HG03460 (cell line): ENCODE results near the gene SLC18A3.

Experiments
- ATAC-seq: cut with Tn5 transposase; IDR thresholded peaks from one replicate; pipeline ENCODE4 v1.9.1; 2021; ENCODE audit not compliant: unreplicated experiment

SLC18A3 gene

DNA sequence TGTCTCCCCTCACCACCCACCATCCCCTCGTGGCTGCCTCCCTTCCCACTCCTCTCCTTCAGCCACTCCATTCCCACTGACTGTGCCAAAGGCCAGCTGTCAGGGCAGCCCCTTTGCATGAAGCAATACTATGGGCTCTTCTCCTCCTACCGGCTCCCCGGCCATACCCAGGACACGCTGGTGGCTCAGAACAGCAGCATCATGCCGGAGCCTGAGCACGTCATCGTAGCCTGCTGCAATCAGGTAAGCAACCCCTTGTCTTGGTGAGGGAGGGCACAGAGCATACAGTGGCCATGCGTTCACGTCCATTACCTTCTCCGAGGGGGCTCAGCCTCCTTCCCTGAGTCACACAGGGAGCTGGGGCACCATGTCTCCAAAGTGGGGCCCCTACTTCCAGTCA, 15.3 kb downstream of the SLC18A3 start:
- ATAC-seq = no peak

DNA sequence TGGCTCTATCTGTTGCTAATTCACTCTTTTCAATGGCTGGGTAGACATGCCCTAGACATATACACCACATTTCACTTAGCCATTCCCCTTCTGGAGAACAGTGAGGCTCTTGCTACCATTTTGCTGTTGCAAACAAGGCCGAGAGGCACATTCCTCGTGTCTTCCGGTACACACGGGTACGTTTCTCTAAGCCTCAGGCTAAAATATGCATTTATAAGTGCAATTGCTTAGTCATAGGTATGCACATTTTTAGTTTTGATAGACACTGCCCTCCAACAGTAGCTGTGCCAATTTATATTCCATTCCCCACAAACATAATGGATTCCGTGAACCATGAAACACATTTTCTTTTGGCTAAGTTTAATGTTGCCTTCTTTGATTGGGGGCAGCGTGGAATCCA, 16.9 kb downstream of the SLC18A3 start:
- ATAC-seq = no peak

DNA sequence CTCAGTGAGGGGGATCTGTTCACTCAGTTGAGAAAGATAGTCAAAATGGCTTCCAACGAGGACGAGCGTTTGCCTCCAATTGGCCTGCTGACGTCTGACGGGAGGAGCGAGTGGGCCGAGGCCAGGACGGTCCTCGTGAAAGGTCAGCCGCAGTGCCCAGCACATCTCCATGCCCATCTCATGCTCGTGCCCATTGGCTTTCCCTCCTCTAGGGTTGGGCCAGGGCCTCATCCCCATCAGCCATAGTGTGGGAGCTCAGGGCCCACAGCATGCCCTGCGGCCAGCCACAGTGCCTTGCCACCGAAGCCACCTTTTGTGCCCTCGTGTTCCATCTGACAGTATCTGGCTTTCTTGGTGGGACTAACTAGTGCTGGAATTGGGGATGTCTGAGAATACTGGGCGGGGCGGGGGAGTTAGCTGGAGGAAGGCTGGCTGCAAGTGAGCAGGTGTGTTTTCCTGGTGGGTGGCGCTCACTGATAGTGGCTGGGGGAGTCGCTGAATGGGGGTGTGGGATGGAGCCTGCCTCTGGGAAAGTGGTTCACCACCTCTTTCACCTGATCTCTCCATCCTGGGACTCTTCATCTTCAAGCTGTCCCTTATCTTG, 17.6 kb downstream of the SLC18A3 start:
- ATAC-seq = no peak

DNA sequence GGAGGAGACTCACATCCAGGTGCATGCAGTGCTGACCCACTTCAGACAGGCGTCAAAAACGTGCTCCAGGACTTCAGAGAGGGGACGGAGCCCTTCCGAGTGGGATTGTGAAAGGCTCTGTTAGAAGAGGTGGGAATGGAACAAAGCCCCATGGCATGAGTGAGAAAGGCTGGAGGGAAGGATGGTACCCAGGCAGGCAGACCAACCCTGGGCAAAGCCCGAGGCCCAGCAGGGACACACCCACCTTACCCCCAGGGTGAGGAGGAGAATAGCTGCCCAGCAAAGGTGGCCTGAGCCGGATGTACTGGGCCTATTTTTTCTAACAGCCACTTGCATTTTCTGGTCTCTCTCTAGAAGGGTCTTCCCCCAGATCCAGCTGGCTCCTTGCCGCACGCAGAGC, 18.5 kb downstream of the SLC18A3 start:
- ATAC-seq = no peak

DNA sequence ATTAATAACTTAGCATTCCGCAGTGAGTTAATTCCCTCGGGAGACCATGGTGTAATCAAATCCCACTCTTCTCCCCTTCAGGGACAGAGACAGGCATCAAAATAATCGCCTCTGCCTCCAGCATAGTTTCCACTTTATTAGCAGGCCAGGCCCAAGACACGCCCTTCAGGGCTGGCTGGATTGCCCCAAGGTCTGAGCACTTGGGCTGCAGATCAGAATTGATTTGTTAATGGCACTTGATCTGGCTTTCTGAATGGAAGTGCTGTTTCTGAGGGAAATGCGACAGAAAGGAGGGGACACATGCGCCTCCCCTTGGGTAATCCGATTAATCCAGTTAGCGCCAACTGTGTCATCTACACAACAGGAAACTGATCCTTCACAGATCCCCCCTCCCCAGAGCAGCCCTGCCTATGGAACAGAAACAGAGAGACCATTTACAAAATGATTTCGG, 19.3 kb downstream of the SLC18A3 start:
- no peak for ATAC-seq

DNA sequence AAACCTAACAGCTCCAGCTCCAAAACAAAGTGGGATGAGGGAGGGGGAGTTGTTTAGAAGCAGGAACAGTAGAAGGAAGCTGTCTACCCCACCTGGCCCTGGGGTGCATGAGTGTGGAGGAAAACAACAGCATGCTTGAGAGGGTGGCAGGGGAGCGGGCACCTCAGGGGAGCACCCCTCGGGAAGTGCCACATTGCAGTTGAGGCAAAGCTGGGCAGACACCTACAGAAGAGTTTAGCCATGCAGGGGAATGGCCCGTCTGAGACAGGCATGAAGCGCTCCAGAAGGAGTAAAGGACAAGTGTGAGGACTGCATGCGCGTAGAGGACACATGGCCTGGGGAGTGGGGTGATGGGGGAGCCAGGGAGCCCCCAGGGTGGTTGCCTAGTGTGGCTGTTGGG, 21.9 kb downstream of the SLC18A3 start:
- no peak for ATAC-seq

DNA sequence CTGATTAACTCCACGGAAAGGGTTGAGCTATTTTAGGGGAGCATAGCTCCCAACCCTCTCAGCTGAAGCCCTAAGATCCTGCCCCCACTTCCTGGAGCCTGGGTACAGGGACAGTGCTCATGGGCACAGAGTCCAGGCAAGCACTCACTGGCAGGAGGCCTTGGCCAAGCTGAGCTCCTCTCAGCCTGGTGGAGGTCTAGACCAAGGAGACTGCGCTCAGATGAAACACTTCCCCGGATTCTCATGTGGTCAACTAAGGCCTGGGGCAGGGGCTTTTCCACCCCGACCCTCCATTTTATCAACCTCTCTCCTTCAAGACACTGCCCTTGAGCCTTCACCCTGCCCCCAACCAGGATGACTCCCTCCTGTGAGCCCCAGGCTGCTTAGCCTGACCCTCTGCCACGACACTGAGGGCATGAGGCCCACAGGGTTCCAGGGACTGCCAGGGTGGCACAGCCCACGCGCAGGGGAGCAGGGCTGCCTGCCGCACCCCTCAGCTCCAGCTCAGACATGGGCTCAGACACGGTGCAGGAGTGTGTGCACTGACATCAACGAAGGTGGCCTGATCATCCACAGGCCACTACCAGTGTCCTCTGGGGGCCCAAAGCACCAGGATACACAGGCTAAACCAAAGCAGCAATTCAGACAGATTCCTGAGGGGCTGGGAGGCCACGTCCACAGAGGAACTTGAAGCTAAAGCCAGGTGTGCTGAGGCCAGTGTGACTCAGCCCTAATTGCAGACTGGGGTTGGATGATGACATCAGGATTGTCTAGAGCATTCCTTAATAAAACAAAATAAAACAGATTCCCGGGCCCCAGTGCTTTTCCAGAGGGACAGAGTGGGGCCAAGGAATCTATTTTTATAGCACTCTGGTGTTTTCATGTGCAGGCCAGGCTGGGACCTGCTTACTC, 22.6 kb downstream of the SLC18A3 start:
- ATAC-seq = no peak

DNA sequence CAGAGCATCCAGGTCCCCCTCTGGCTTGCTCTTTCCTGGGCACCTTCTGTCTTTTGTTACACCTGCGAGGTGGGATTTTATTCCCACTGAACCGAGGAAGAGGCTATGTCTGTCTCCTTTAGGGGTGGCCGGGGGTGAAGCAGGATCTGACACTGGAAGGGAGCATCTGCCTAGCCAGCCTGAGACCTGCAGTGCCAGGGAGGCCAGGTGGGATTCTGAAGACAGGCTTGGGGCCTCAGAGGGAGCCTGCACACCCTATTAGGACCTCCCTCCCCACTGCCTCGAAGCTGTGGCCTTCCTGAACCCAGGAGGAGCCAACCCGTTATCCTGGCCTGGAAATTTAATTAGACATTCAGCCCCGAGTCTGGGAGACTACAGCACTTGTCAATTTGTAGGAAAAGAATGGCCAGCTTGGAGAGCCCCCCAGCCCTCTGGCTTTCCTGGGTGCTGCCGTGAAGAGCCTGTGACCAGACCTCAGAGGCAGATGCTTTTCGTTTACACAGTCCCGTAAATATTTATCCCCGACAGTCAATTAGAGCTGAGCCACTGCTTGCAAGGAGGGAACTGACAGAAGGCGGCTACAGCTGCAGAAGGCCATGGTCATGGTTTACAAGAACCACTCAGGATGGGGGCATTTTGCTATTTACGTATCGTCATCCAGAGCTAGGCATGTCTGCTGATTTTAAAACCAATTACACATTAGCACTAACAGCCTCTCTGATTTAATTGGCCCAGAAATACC, 23.4 kb downstream of the SLC18A3 start:
- ATAC-seq = no peak

DNA sequence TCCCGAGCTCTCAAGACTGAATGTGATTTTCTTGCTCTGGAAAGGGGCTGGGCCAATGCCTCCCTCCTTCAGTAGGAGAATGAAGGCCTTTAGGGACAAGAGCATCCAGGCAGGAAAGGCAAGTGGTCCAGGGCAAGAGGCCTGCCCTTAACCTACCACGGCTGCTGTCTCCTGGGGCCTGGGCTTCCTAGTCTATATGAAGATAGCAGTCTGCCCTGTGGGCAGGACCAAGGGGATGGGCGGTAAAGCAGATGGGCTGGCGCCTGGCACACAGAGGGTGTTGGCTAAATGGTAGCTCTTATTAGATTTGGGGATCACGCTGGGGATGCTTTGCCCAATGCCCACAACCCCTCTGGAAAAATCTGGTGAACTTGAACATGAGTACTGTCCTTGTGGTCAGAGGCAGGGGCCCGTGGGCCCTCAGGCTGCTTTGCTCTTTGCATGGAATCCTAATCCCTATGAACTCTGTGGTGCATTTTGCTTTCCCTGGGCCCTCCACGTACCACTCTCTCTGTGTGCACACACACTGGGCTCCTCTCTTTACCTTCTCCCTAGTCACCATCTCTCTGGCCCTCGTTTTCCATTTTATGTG, 24.1 kb downstream of the SLC18A3 start:
- no peak for ATAC-seq

DNA sequence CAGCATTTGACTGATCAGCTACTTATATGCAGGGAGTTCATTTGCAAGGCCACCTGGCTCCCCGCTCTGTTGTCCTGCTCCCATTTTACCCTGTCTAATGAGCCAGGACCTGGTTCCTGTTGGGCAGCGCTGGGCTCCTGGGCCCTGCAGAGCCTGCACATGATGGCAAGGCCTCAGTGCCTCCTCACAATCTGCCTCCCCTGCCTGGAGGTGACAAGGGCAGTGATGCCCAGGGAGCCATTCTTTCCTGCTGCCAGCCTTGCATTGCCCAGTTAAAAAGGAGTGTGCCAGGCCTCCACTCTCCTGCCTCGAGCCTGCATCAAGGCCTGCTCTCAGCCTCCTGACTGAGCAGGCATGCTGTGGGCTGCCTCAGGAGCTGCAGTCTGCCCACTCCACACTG, 32.2 kb downstream of the SLC18A3 start:
- ATAC-seq = no peak

DNA sequence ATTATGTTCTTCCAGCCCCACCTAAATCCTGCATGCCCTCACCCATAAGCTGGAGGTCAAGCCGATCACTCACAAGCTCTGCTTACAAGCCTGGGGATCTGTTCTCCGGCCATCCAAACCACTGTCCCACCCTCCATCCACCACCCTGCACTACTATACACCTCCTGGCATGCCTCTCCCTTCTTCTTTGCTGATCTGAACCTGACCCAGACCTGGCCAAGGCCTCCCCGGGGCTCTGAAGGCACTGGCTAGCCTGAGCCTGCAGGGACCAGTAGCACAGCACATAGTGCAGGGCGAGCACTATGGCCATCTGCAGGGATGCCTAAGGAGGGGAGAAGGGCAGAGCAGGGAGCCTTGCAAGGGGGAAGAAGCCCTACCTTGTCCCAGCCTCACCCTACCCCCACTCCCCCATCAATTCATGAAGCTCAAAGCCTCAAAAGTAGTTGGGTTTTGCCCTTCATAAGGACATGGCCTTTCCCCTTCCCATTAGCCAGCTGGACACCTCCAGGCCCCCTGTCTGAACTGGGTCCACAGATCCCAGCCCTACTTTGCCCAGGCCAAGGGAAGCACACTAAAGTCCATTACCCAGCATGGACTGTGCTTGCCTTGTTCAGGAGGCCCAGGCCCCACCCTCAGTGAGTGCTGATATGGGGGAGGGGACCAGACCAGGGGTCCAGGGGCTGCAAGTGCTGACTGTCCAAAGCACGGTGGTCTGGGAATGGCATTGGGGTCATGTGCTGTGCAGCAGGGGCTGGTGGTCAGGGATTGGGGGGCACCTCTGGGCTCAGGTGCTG, 33.3 kb downstream of the SLC18A3 start:
- ATAC-seq = no peak

DNA sequence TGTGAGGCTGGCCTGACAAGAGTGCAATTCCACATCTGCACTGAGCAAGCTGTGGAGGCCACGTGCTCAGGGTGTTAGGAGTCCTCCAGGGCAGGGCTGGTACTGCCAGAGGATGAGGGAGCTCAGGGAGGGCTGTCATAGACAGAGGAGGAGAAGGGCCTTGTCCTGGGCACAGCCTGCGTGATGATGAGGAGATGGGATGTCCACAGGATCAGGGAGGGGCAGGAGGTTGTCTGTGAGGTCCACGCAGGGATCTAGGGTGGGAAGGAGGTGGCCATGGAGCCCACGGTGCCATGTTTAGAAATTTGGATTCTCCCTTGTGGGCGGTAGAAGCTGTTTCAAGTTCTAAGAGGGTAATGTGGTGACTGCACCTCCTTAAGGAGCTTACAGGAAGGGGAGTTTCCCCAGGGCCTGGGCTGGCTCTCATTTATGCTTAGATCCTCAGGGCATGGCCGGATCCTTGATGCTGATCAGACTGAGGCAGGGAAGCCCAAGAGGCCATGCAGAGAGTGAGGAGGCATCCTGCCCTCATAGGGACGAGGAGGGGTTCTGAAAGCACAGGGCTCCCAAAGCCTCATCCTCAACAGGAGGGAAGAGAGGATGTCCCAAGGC, 34.0 kb downstream of the SLC18A3 start:
- no peak for ATAC-seq

DNA sequence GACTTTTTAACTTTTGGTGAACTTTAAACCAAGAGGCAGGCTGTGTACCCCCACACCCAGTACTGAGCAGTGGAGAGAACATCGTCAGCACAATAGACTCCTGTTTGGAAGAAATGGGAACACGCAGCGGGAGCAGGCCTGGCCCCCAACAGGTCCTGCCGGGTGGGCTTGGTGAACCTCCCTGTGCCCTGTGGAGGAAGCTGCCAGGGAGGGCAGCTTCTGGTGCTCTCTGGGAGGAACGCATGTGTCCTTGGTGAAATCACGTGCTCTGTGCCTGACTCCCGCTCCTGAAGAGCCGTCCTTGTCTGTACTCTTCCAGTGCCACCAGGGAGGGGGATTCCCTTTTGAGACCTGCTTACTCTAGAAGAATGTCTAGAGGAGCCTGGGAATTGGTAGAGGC, 35.3 kb downstream of the SLC18A3 start:
- ATAC-seq = no peak

DNA sequence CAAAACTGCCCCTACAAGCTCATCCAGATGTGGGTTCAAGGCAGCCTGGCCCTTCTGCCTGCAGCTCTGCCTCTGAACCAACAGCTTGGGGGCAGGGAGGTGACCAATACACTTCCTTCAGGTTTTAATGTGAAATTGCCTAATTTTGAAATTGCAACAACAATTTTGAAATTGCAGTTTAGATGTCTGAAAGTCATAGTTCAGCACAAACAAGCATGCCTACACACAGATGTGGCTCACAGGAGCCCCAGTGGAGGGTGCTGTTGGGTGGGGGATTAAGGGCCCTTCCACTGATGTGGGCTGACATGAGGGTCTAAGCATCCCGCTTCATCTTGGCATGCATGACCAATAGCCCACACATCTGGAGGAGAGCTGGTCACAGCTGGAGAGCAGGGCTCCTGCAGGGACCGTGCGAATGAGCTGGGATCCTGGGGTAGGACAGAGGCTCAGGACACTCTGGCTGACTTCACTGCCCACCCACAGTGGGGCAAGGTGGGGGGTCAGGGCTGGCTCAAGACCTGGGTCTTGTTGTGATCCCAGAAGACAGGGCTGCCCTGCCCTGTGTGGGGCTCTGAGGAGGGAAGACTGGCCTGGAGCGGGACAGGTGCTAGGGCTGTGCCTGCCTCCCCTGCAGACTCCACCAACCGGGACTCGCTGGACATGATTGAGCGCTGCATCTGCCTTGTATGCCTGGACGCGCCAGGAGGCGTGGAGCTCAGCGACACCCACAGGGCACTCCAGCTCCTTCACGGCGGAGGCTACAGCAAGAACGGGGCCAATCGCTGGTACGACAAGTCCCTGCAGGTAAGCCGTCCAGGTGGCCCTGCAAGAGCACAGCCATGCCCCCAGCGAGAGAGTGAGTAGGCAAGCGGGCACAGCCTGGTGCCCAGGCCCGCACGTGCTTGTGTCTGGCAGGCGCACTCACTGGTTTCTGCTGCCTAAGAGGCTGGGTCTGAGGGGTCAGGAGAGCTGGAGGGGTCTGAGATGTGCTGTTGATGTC, 36.1 kb downstream of the SLC18A3 start:
- ATAC-seq = no peak

DNA sequence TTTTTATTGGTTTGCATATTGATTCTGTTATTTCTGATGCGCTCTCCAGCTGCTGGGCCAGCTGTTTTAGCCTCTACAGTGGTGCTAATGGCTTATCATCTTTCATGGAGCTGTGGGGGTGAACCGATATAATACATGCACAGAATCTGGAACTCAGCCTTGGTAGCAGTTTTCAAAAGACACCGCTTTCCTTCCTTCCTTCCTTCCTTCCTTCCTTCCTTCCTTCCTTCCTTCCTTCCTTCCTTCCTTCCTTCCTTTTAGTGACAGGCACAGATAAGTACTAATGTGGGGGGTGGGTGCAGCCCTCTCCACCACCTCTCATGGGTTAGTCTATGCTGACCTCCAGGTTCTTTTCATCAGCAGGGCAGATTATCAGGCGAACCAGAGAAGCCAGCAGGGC, 37.4 kb downstream of the SLC18A3 start:
- ATAC-seq = no peak

DNA sequence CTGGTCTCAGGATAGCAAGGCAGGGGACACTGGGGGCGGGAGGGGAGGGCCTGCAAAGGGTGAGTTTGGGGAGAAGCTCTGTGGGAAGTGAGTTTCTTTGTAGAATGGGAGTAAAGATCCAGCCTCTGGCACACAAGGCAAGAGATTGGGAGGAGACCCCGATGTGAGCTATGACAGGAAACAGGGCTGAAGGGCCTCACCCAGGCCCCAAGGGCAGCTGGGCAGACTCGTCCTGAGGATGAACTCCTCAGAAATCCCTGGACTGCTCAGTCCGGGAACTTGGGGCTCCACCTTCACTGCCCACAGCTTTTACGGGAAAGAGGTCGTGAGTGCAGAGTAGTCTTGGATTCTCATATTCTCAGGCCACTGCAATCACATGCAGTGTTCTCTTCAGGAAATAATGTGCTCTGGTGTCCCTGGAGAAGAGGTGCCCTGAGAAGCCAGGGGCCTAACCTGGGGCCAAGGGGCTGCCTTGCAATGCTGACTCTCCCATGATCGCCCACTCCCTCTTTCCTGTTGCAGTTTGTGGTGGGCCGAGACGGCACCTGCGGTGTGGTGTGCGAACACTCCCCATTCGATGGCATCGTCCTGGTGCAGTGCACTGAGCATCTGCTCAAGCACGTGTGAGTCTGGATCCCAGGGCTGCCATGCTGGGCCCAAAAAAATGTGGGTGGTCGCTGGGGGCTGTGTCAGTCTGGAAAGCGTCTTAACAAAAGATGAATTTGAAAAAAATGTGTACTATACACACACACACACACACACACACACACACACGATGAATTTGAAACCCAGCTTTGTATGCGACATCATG, 38.1 kb downstream of the SLC18A3 start:
- no peak for ATAC-seq

DNA sequence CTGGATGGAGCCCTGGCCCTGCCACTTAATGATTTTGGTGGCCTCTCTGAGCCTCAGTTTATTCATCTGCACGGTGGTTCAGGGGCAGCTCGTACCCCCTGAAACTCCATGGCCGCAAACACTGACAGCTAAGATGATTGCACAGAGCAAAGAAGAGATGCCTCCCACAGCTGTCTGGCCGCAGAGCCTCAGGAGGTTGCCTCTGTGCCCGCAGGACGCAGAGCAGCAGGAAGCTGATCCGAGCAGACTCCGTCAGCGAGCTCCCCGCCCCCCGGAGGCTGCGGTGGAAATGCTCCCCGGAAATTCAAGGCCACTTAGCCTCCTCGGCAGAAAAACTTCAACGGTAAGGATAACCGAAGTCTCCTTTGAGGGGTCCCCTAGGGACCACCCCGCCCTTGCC, 39.2 kb downstream of the SLC18A3 start:
- ATAC-seq = no peak
